ENCODE data around the gene SPSB3. TPM values are rescaled to one million over a fixed set of nuclear protein-coding genes. Genes with fewer than 3 reads are reported as not detected.

SPSB3 gene
- total and polyA plus RNA-seq, 4 donors, result 25.8 to 55.6 (median 52.4) TPM

DNA sequence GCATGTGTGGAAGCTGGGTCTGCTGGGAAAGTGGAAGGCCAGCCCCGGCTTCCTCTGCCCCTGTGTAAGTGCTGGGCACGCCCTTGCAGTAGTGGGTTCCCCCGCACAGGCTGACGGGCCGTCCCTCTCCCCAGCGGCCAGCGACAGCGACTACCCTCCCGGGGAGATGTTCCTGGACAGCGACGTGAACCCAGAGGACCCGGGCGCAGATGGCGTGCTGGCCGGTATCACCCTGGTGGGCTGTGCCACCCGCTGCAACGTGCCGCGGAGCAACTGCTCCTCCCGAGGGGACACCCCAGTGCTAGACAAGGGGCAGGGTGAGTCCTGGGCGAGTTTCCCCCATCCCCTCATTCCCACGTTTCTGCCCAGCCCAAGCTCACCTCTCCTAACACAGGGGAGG is 16.5 kb downstream of the SPSB3 start:
- no peaks in the 10 kb centered on the region for H3K9me3 ChIP-seq (ENCODE audit: control insufficient read depth, insufficient read depth, low read length)
- no peak overlapping the region for H3K27ac ChIP-seq (ENCODE audit: low read depth, low read length)
- peaks cover 97% of the 10 kb centered on the region for H3K36me3 ChIP-seq (ENCODE audit: control insufficient read depth, insufficient read depth, low read length)
- no peak for DNase-seq (ENCODE audit: low read depth in 4 of 6, low spot score in 6 of 6)
- 94% methylated on average over 22 of the region's 22 CpGs for WGBS (ENCODE audit: insufficient coverage)
- peaks cover 20% of the 10 kb centered on the region for H3K4me1 ChIP-seq (ENCODE audit: control insufficient read depth, insufficient read depth, low read length)
- no peak overlapping the region for H3K4me3 ChIP-seq (ENCODE audit: low read depth, low read length)
- H3K27me3 ChIP-seq (ENCODE audit: control insufficient read depth, insufficient read depth, low read length), result no peaks in the 10 kb centered on the region

DNA sequence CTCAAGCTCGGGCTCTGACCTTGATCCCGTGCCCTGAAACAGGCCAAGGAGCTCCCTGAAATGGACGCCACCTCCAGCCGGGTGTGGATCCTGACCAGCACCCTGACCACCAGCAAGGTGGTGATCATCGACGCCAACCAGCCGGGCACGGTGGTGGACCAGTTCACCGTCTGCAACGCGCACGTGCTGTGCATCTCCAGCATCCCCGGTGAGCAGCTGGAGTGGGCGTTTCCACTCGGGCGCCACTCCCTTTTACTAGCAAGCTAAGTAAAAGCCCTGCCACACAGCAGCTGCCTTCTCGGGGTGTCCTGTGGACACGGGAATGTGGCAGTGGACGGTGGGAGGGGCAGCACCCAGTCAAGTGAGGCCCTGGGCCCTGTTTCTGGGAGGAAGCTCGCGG is 17.4 kb downstream of the SPSB3 start:
- peaks cover 97% of the 10 kb centered on the region for H3K36me3 ChIP-seq (ENCODE audit: control insufficient read depth, insufficient read depth, low read length)

DNA sequence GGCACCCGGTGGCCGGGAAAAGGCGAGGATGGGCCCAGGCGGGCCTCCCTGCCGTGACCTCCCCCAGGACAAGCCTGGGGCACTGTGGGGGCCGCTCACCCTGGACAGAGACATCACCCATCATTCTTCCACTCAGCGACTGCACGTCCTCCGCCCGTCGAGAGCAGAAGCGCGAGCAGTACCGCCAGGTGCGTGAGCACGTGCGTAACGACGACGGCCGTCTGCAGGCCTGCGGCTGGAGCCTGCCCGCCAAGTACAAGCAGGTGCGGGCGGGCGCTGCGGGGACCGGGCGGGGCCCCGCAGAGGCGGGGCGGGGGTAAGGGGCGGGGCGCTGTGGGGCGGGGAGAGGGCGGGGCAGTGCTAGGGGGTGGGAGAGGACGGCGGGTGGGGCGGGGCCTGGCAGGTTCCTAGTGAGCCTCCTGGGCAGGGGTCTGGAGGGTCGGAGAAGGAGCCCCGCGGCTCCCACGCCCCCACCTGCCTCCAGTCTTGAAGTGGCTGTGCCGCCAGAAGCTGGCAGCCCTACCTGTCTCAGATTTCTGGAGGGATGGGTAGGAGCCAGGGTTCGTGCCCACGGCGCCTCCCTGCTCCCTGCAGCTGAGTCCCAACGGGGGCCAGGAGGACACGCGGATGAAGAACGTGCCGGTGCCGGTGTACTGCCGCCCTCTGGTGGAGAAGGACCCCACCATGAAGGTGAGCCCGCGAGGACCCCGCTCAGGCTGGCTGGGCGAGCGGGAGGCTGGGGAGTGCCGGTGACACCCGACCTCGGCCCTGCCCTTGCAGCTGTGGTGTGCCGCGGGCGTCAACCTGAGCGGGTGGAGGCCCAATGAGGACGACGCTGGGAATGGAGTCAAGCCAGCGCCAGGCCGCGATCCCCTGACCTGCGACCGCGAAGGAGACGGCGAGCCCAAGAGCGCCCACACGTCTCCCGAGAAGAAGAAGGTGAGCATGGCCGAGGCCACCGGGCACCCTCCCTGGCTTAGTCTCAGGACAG is 18.6 kb downstream of the SPSB3 start:
- peak in 2 of 6 donors; percentile 45 to 58 for DNase-seq (ENCODE audit: low read depth in 4 of 6, low spot score in 6 of 6)
- WGBS (ENCODE audit: insufficient coverage), result 53% methylated on average over 58 of the region's 81 CpGs
- Histone ChIP-seq H3K9me3 (ENCODE audit: control insufficient read depth, insufficient read depth, low read length) (no peaks in the 10 kb centered on the region), H3K4me3 (ENCODE audit: low read depth, low read length) (no peak overlapping the region), H3K27ac (ENCODE audit: low read depth, low read length) (no peak overlapping the region), H3K27me3 (ENCODE audit: control insufficient read depth, insufficient read depth, low read length) (no peaks in the 10 kb centered on the region), H3K4me1 (ENCODE audit: control insufficient read depth, insufficient read depth, low read length) (peaks cover under 1% of the 10 kb centered on the region), H3K36me3 (ENCODE audit: control insufficient read depth, insufficient read depth, low read length) (peaks cover 97% of the 10 kb centered on the region)

More for the DNA sequence above, 17.4 kb downstream of the SPSB3 start:
- DNase-seq (ENCODE audit: low read depth in 4 of 6, low spot score in 6 of 6), result no peak
- WGBS (ENCODE audit: insufficient coverage), result 95% methylated on average over 17 of the region's 21 CpGs
- no peaks in the 10 kb centered on the region for H3K9me3 ChIP-seq (ENCODE audit: control insufficient read depth, insufficient read depth, low read length)
- no peaks in the 10 kb centered on the region for H3K27me3 ChIP-seq (ENCODE audit: control insufficient read depth, insufficient read depth, low read length)
- H3K27ac ChIP-seq (ENCODE audit: low read depth, low read length), result no peak overlapping the region
- no peak overlapping the region for H3K4me3 ChIP-seq (ENCODE audit: low read depth, low read length)
- peaks cover 12% of the 10 kb centered on the region for H3K4me1 ChIP-seq (ENCODE audit: control insufficient read depth, insufficient read depth, low read length)

DNA sequence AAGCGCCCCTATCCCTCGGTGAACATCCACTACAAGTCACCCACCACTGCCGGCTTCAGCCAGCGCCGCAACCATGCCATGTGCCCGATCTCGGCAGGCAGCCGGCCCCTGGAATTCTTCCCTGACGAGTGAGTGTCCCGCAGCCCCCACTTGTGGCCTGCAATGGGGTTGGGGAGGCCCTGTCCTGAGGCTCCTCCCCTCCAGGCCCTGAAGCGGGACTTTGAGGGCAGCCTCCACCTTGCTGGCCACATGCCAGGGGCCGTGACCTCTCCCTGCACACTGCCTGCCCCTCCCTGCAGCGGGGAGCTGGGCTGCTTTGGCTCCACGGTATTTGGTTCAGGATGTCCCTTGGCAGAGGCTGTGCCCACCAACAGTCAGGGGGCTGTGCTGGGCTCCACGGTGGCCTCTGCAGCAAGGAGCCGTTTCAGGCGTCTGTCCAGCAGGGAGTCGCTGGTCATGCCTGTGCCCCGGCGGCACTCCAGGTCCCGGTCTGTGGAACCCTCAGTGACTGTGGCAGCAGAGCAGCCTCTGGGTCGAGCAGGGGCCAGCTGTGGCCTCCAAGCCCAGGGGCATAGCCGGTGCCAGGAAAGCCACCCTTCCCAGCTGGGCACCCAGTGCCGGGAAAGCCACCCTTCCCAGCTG is 19.4 kb downstream of the SPSB3 start:
- H3K9me3 ChIP-seq (ENCODE audit: control insufficient read depth, insufficient read depth, low read length), result no peaks in the 10 kb centered on the region
- no peak overlapping the region for H3K27ac ChIP-seq (ENCODE audit: low read depth, low read length)
- H3K36me3 ChIP-seq (ENCODE audit: control insufficient read depth, insufficient read depth, low read length), result peaks cover 97% of the 10 kb centered on the region
- peaks cover 4% of the 10 kb centered on the region for H3K4me1 ChIP-seq (ENCODE audit: control insufficient read depth, insufficient read depth, low read length)
- DNase-seq (ENCODE audit: low read depth in 4 of 6, low spot score in 6 of 6), result no peak
- WGBS (ENCODE audit: insufficient coverage), result 79% methylated on average over 22 of the region's 24 CpGs
- H3K4me3 ChIP-seq (ENCODE audit: low read depth, low read length), result no peak overlapping the region
- no peaks in the 10 kb centered on the region for H3K27me3 ChIP-seq (ENCODE audit: control insufficient read depth, insufficient read depth, low read length)

DNA sequence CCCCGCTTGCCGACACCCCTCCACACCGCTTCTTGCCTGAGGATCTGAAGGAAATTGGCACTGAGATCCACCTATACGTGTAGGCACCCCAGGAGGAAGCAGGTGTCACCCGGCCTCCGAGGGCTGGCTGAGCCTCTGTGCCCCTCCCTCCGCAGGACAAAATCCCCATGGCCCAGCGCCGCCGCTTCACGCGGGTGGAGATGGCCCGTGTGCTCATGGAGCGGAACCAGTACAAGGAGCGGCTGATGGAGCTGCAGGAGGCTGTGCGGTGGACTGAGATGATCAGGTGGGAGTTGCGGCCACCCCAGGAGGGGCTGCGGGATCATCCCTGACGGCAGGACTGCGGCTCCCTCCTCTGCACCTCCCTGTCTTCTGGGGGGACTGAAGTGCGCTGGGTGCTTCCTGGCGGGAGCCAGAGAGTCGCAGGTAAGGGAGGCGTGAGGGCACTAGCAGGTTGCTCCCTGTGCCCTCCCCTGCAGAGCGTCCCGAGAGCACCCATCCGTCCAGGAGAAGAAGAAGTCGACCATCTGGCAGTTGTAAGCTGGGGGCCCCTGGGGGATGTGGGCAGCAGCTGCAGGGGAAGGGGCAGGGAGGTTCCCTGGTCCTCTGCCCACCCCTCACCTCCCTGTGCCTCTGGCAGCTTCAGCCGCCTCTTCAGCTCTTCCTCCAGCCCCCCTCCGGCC is 20.0 kb downstream of the SPSB3 start:
- Histone ChIP-seq H3K4me1 (ENCODE audit: control insufficient read depth, insufficient read depth, low read length) (peaks cover 5% of the 10 kb centered on the region), H3K36me3 (ENCODE audit: control insufficient read depth, insufficient read depth, low read length) (peaks cover 97% of the 10 kb centered on the region), H3K4me3 (ENCODE audit: low read depth, low read length) (no peak overlapping the region), H3K9me3 (ENCODE audit: control insufficient read depth, insufficient read depth, low read length) (no peaks in the 10 kb centered on the region), H3K27me3 (ENCODE audit: control insufficient read depth, insufficient read depth, low read length) (no peaks in the 10 kb centered on the region), H3K27ac (ENCODE audit: low read depth, low read length) (no peak overlapping the region)
- DNase-seq (ENCODE audit: low read depth in 4 of 6, low spot score in 6 of 6), result no peak
- 88% methylated on average over 29 of the region's 30 CpGs for WGBS (ENCODE audit: insufficient coverage)

DNA sequence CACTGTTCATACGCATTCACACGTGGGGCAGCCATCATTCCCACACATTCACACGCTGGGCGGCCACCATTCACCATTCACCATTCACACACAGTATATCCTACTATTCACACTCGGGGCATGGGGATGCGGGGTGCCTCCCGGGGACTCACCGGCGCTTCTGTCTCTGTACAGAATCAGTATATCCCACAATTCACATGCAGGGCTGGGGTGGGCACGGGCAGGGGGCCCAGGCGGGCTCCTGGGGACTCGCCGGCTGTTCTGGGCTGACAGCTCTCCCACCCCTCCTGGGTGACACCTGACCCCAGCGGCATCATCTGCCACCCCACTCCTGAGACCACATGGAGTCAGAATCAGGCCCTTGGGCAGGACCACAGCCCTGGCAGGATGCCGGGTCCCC is 20.6 kb downstream of the SPSB3 start:
- 91% methylated on average over 13 of the region's 15 CpGs for WGBS (ENCODE audit: insufficient coverage)
- Histone ChIP-seq H3K36me3 (ENCODE audit: control insufficient read depth, insufficient read depth, low read length) (peaks cover 92% of the 10 kb centered on the region), H3K27ac (ENCODE audit: low read depth, low read length) (no peak overlapping the region)

DNA sequence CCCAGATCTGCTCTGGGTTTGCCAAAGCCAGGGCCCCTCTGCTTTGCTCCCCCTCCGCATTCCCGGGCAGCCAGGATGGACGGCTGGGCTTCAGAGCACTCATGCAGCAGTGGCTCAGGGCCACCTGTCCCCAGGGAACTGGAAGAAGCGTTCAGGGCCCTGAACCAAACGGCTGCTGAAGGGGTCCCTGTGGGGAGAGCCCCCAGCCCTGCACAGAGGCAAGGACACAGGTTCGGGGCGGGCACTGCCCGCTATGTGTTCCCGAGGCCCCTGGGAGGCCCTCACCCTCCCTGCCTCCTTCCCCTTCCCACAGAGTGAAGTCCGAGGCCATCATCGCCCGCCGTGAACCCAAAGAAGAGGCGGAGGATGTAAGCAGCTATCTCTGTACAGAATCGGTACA is 21.5 kb downstream of the SPSB3 start:
- 96% methylated on average over 15 of the region's 15 CpGs for WGBS (ENCODE audit: insufficient coverage)
- no peak for DNase-seq (ENCODE audit: low read depth in 4 of 6, low spot score in 6 of 6)
- H3K27me3 ChIP-seq (ENCODE audit: control insufficient read depth, insufficient read depth, low read length), result no peaks in the 10 kb centered on the region
- H3K4me3 ChIP-seq (ENCODE audit: low read depth, low read length), result no peak overlapping the region
- H3K4me1 ChIP-seq (ENCODE audit: control insufficient read depth, insufficient read depth, low read length), result peaks cover 5% of the 10 kb centered on the region
- H3K36me3 ChIP-seq (ENCODE audit: control insufficient read depth, insufficient read depth, low read length), result peaks cover 91% of the 10 kb centered on the region
- no peak overlapping the region for H3K27ac ChIP-seq (ENCODE audit: low read depth, low read length)
- H3K9me3 ChIP-seq (ENCODE audit: control insufficient read depth, insufficient read depth, low read length), result no peaks in the 10 kb centered on the region

More for the DNA sequence above, 20.6 kb downstream of the SPSB3 start:
- DNase-seq (ENCODE audit: low read depth in 4 of 6, low spot score in 6 of 6), result no peak
- Histone ChIP-seq H3K4me3 (ENCODE audit: low read depth, low read length) (no peak overlapping the region), H3K9me3 (ENCODE audit: control insufficient read depth, insufficient read depth, low read length) (no peaks in the 10 kb centered on the region), H3K4me1 (ENCODE audit: control insufficient read depth, insufficient read depth, low read length) (peaks cover 5% of the 10 kb centered on the region), H3K27me3 (ENCODE audit: control insufficient read depth, insufficient read depth, low read length) (no peaks in the 10 kb centered on the region)

DNA sequence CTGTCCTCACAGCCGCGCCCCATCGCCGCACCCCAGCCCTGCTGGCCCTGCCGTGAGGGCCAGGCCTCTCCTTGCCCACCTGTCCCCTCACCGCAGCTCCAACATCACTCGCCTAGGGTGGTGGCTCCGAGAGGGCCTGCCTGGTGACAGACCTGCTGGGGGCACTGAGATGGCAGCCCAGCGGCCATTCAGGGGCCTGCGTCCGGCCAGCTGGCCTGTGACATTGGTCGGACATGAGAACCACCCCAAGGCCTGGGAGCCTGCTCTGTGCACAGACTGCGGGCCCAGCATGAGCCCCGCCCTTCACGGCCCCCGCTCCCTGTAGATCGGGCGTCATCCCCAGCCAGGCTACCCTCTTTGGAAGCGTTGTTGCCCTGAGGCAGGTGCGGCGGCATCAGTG is 22.9 kb downstream of the SPSB3 start:
- Histone ChIP-seq H3K4me1 (ENCODE audit: control insufficient read depth, insufficient read depth, low read length) (peaks cover 5% of the 10 kb centered on the region), H3K36me3 (ENCODE audit: control insufficient read depth, insufficient read depth, low read length) (peaks cover 91% of the 10 kb centered on the region), H3K27ac (ENCODE audit: low read depth, low read length) (no peak overlapping the region), H3K9me3 (ENCODE audit: control insufficient read depth, insufficient read depth, low read length) (no peaks in the 10 kb centered on the region), H3K4me3 (ENCODE audit: low read depth, low read length) (no peak overlapping the region), H3K27me3 (ENCODE audit: control insufficient read depth, insufficient read depth, low read length) (no peaks in the 10 kb centered on the region)
- DNase-seq (ENCODE audit: low read depth in 4 of 6, low spot score in 6 of 6), result no peak
- WGBS (ENCODE audit: insufficient coverage), result 98% methylated on average over 21 of the region's 21 CpGs

DNA sequence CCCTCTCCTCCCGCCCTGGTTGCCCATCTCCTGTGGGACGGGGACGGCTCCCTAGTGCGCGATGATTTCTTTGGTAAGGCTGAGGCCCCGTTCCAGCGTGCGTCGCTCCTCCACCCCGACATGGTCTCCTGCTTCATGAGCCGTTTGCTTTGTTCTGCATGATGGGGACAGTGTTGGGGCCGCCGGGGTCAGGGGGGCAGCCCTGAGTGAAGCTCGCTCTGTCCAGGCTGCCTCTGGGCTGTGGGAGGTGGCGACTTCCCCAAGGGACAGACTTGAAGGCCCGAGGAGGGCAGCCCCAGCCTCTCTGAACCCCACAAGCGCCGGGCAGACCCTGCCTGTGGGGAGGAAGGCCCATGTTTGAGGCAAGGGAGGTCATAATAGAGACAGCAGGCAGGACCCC is 23.4 kb downstream of the SPSB3 start:
- WGBS (ENCODE audit: insufficient coverage), result 92% methylated on average over 15 of the region's 18 CpGs
- Histone ChIP-seq H3K4me3 (ENCODE audit: low read depth, low read length) (no peak overlapping the region), H3K36me3 (ENCODE audit: control insufficient read depth, insufficient read depth, low read length) (peaks cover 91% of the 10 kb centered on the region), H3K4me1 (ENCODE audit: control insufficient read depth, insufficient read depth, low read length) (peaks cover 5% of the 10 kb centered on the region), H3K27me3 (ENCODE audit: control insufficient read depth, insufficient read depth, low read length) (no peaks in the 10 kb centered on the region), H3K27ac (ENCODE audit: low read depth, low read length) (no peak overlapping the region), H3K9me3 (ENCODE audit: control insufficient read depth, insufficient read depth, low read length) (no peaks in the 10 kb centered on the region)
- DNase-seq (ENCODE audit: low read depth in 4 of 6, low spot score in 6 of 6), result no peak
